Lower lobe of right lung (tissue), 2 donors: ENCODE results near the gene TBP. TPM values are rescaled to one million over a fixed set of nuclear protein-coding genes. Genes with fewer than 3 reads are reported as not detected.
A peak's percentile ranks its signal among the peaks of the same experiment; 100 is the strongest.
"Not testable (repeated sequence)": the region's sequence is repeated elsewhere in the genome, so short reads cannot be mapped to it uniquely, and the experiment has no call there.

Source experiments
- ATAC-seq, 2 donors: fragments of 200-7000 bp; cut with Tn5 transposase; one replicate each; pipeline ENCODE4 v1.9.1; 2020 to 2022; ENCODE audit warnings: mild to moderate bottlenecking in 2 of 2, moderate library complexity in 2 of 2
- DNase-seq: peaks from one replicate; pipeline ENCODE4 v3.0.0-alpha.2; 2020
- H3K27ac ChIP-seq: fragments of 200-600 bp; one replicate; pipeline ENCODE4 v1.8.0; 2022
- H3K27me3 ChIP-seq: fragments of 200-600 bp; one replicate; pipeline ENCODE4 v1.8.0; 2022; ENCODE audit warnings: low read depth
- H3K36me3 ChIP-seq: fragments of 200-600 bp; one replicate; pipeline ENCODE4 v1.8.0; 2022; ENCODE audit warnings: mild to moderate bottlenecking
- H3K4me1 ChIP-seq: fragments of 200-600 bp; one replicate; pipeline ENCODE4 v1.8.0; 2022
- H3K4me3 ChIP-seq: fragments of 200-600 bp; one replicate; pipeline ENCODE4 v1.8.0; 2022; ENCODE audit warnings: mild to moderate bottlenecking
- H3K9me3 ChIP-seq: fragments of 200-600 bp; one replicate; pipeline ENCODE4 v1.8.0; 2022
- CTCF ChIP-seq: fragments of 200-600 bp; IDR thresholded peaks from one replicate; pipeline ENCODE4 v1.8.0; 2022; ENCODE audit warnings: antibody characterized with exemption, mild to moderate bottlenecking
- intact Hi-C: fragments of 100-400 bp; cut with DNase I; formaldehyde crosslinking; loops from one replicate; pipeline ENCODE4 v1.11.0; 2022
- total RNA-seq: library from RNA; stranded (reverse); fragmentation: NEBNext Ultra II Directional; extraction: Animal tissue kit (Norgen Biotek cat#: 25700); gene quantifications from one replicate; pipeline ENCODE4 v1.2.1, GENCODE V29; 2021
- donor health status: DM: no; HTN: yes; CAD: no; lungs with severe emphysema.

Gene TBP
- total RNA-seq, 1 donor from 2014 or later = 12.7 TPM

GRCh38 chr6:170590725-170591124 lies 36.6 kb downstream of the TBP start:
- no peaks in the 10 kb centered on the region for H3K36me3 ChIP-seq
- no peaks in the 10 kb centered on the region for H3K27me3 ChIP-seq
- no peak for TF ChIP-seq CTCF
- intact Hi-C loops = no loop called here
- H3K9me3 ChIP-seq = peaks cover 15% of the 10 kb centered on the region
- DNase-seq (no peak), ATAC-seq (no peak)
- H3K4me3 ChIP-seq = no peak overlapping the region
- H3K27ac ChIP-seq = no peak overlapping the region
- H3K4me1 ChIP-seq = peaks cover under 1% of the 10 kb centered on the region

GRCh38 chr6:170596426-170596825 lies 42.3 kb downstream of the TBP start:
- no peak overlapping the region for H3K27ac ChIP-seq
- peaks cover 7% of the 10 kb centered on the region for H3K9me3 ChIP-seq
- no peaks in the 10 kb centered on the region for H3K36me3 ChIP-seq
- H3K4me1 ChIP-seq = no peaks in the 10 kb centered on the region
- no peaks in the 10 kb centered on the region for H3K27me3 ChIP-seq
- no peak for DNase-seq
- intact Hi-C loops = no loop called here
- ATAC-seq = no peak
- H3K4me3 ChIP-seq = no peak overlapping the region
- no peak for TF ChIP-seq CTCF

- no peak for ATAC-seq
- Histone ChIP-seq H3K9me3 (peaks cover 7% of the 10 kb centered on the region), H3K27me3 (no peaks in the 10 kb centered on the region), H3K4me1 (no peaks in the 10 kb centered on the region), H3K36me3 (no peaks in the 10 kb centered on the region), H3K27ac (no peak overlapping the region), H3K4me3 (no peak overlapping the region)
- intact Hi-C loops = no loop called here
- no peak for TF ChIP-seq CTCF
- DNase-seq = no peak
These were observed 43.1 kb downstream of the TBP start for GRCh38 chr6:170597278-170597677.

GRCh38 chr6:170605574-170606259 lies 51.5 kb downstream of the TBP start:
- TF ChIP-seq CTCF = no peak
- no peaks in the 10 kb centered on the region for H3K9me3 ChIP-seq
- ATAC-seq (no peak), DNase-seq (no peak)
- H3K27me3 ChIP-seq = no peaks in the 10 kb centered on the region
- no peak overlapping the region for H3K27ac ChIP-seq
- intact Hi-C loops = no loop called here
- no peak overlapping the region for H3K4me3 ChIP-seq
- no peaks in the 10 kb centered on the region for H3K4me1 ChIP-seq
- no peaks in the 10 kb centered on the region for H3K36me3 ChIP-seq

- DNase-seq, ATAC-seq, H3K4me3 ChIP-seq, intact Hi-C loops, H3K9me3 ChIP-seq, H3K4me1 ChIP-seq, H3K27ac ChIP-seq, H3K27me3 ChIP-seq, H3K36me3 ChIP-seq: not testable (repeated sequence)
These were observed 55.1 kb downstream of the TBP start for GRCh38 chr6:170609225-170609624.

GRCh38 chr6:170612256-170612804 lies 58.2 kb downstream of the TBP start:
- ATAC-seq = peak; percentile 87 to 94
- H3K4me3 ChIP-seq, intact Hi-C loops, H3K9me3 ChIP-seq, H3K36me3 ChIP-seq, H3K4me1 ChIP-seq, DNase-seq, H3K27ac ChIP-seq, H3K27me3 ChIP-seq: not testable (repeated sequence)

- DNase-seq, H3K27me3 ChIP-seq, H3K9me3 ChIP-seq, H3K27ac ChIP-seq, ATAC-seq, H3K4me3 ChIP-seq, H3K36me3 ChIP-seq, H3K4me1 ChIP-seq, intact Hi-C loops: not testable (repeated sequence)
These were observed 61.9 kb downstream of the TBP start for GRCh38 chr6:170616020-170616554.
